AG08396 (cell line): ENCODE data around the gene STEAP2.

ENCODE experiments used
- DNase-seq: peaks from one replicate; pipeline ENCODE4 v3.0.0; 2012; ENCODE audit warnings: low spot score, mixed read lengths

STEAP2 gene

GRCh38 chr7:90194911-90195809, 16.4 kb upstream of the STEAP2 start:
- DNase-seq, result no peak

- DNase-seq, result no peak
Observed at GRCh38 chr7:90201500-90202195, 9.9 kb upstream of the STEAP2 start.

GRCh38 chr7:90207956-90208355, 3.6 kb upstream of the STEAP2 start:
- DNase-seq, result no peak

- DNase-seq, result no peak
Observed at GRCh38 chr7:90209776-90210175, 1.8 kb upstream of the STEAP2 start.

GRCh38 chr7:90210475-90210874, 1.1 kb upstream of the STEAP2 start:
- no peak for DNase-seq

GRCh38 chr7:90210981-90211380, 559 bp upstream of the STEAP2 start:
- DNase-seq, result no peak

- DNase-seq, result no peak
Observed at GRCh38 chr7:90212149-90212495, 582 bp downstream of the STEAP2 start.

GRCh38 chr7:90213521-90213920, 2.0 kb downstream of the STEAP2 start:
- no peak for DNase-seq

- DNase-seq, result no peak
Observed at GRCh38 chr7:90216080-90216674, 4.6 kb downstream of the STEAP2 start.

- DNase-seq, result no peak
Observed at GRCh38 chr7:90216771-90217170, 5.2 kb downstream of the STEAP2 start.

- no peak for DNase-seq
Observed at GRCh38 chr7:90222390-90222789, 10.8 kb downstream of the STEAP2 start.

- DNase-seq, result no peak
Observed at GRCh38 chr7:90222811-90223725, 11.5 kb downstream of the STEAP2 start.

GRCh38 chr7:90224195-90224594, 12.7 kb downstream of the STEAP2 start:
- DNase-seq, result no peak

- no peak for DNase-seq
Observed at GRCh38 chr7:90225181-90225580, 13.6 kb downstream of the STEAP2 start.

- DNase-seq, result no peak
Observed at GRCh38 chr7:90225601-90226000, 14.1 kb downstream of the STEAP2 start.

- DNase-seq, result no peak
Observed at GRCh38 chr7:90227259-90227658, 15.7 kb downstream of the STEAP2 start.

- no peak for DNase-seq
Observed at GRCh38 chr7:90229682-90230081, 18.1 kb downstream of the STEAP2 start.

GRCh38 chr7:90230834-90231233, 19.3 kb downstream of the STEAP2 start:
- no peak for DNase-seq

- DNase-seq, result no peak
Observed at GRCh38 chr7:90231304-90231703, 19.8 kb downstream of the STEAP2 start.

GRCh38 chr7:90232430-90232829, 20.9 kb downstream of the STEAP2 start:
- no peak for DNase-seq

GRCh38 chr7:90233569-90233968, 22.0 kb downstream of the STEAP2 start:
- no peak for DNase-seq

GRCh38 chr7:90236721-90237289, 25.3 kb downstream of the STEAP2 start:
- DNase-seq, result no peak
